Tibial nerve (tissue), 4 donors: Measurements from ENCODE around the gene WASHC2A. TPM values are rescaled to one million over a fixed set of nuclear protein-coding genes. Genes with fewer than 3 reads are reported as not detected.
"Not testable (repeated sequence)": the region's sequence is repeated elsewhere in the genome, so short reads cannot be mapped to it uniquely, and the experiment has no call there.

Experiments used
- DNase-seq, 2 donors: peaks; one replicate each; pipeline ENCODE4 v3.0.0-alpha.2; 2019; ENCODE audit warnings: low spot score in 2 of 2
- H3K27ac ChIP-seq, 4 donors: fragments of 200-600 bp; sonication (generic) in 3 of 4; one replicate each; pipeline ENCODE4 v1.5.1; 2017 to 2019; ENCODE audit warnings: mild to moderate bottlenecking in 1 of 4
- H3K27me3 ChIP-seq, 2 donors: fragments of 200-600 bp; sonication (generic) in 1 of 2; one replicate each; pipeline versions ENCODE4 v1.5.1 to v1.6.0; 2017 to 2019
- H3K36me3 ChIP-seq, 3 donors: fragments of 200-600 bp; sonication (generic); one replicate each; pipeline ENCODE4 v1.5.1; 2018 to 2019
- H3K4me1 ChIP-seq, 4 donors: fragments of 200-600 bp; sonication (generic) in 3 of 4; one replicate each; pipeline ENCODE4 v1.5.1; 2017 to 2019
- H3K4me3 ChIP-seq, 4 donors: fragments of 200-600 bp; sonication (generic) in 3 of 4; one replicate each; pipeline ENCODE4 v1.5.1; 2017 to 2019; ENCODE audit warnings: mild to moderate bottlenecking in 1 of 4, moderate library complexity in 1 of 4
- H3K9me3 ChIP-seq, 4 donors: fragments of 200-600 bp; sonication (generic) in 3 of 4; one replicate each; pipeline ENCODE4 v1.5.1; 2017 to 2019
- EP300 ChIP-seq, 2 donors: sonication (generic); formaldehyde crosslinking; IDR thresholded peaks; one replicate each; pipeline ENCODE4 v1.6.1; 2017; ENCODE audit warnings: antibody characterized with exemption in 2 of 2, mild to moderate bottlenecking in 1 of 2
- POLR2A ChIP-seq, 2 donors: fragments of 450-650 bp; IDR thresholded peaks; one replicate each; pipeline ENCODE4 v1.6.1; 2017; ENCODE audit warnings: antibody characterized with exemption in 2 of 2, mild to moderate bottlenecking in 2 of 2, moderate library complexity in 2 of 2
- WGBS, 2 donors: methylation state at CpG; one replicate each; pipeline ENCODE4 v1.1.5; 2018; 5-methylcytosine and 5-hydroxymethylcytosine counted together
- total RNA-seq, 4 donors: library from RNA; depleted of rRNA; stranded (reverse); fragments of >200 nt; gene quantifications; one replicate each; pipeline ENCODE4 v1.1.0, GENCODE V29; 2016
- TF ChIP-seq, protein P1 (sequence below), 5 experiments: fragments of 200-600 bp in 3 of 5; fragments of 450-650 bp in 2 of 5; sonication (generic) in 3 of 5; IDR thresholded peaks; one replicate each; pipeline ENCODE4 v1.5.1; 2016 to 2019; ENCODE audit warnings: antibody characterized with exemption in 5 of 5, mild to moderate bottlenecking in 3 of 5, moderate library complexity in 2 of 5

The WASHC2A gene
- total RNA-seq, 4 donors from 2014 or later: 25.7 to 41.7 (median 37.8) TPM

DNA sequence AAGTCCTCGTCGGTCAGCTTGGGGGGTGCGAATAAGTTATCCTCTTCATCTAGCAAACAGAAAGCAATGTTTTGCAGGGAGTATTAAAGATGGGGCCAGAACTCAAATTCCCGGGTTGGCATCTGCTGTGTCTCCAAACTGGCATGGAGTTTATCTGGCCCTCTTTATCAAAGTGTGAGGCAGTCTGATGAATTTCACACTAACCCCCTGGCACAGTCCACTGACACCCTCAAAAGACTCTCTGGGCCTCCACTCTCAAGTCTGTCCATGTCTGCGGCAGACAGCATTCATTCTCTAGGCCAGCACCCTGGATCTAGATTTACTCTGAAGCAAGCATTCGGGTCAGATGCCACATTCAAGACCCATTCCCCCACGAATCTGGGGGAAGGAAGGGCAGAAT lies 6.2 kb upstream of the WASHC2A start:
- DNase-seq, H3K27me3 ChIP-seq, H3K9me3 ChIP-seq, H3K27ac ChIP-seq, H3K4me3 ChIP-seq, H3K36me3 ChIP-seq, H3K4me1 ChIP-seq: not testable (repeated sequence)
- 67 to 68% methylated on average over 4 to 7 of the region's 7 CpGs for WGBS, 2 donors

- DNase-seq: no peak
- Histone ChIP-seq H3K27me3 (no peaks in the 10 kb centered on the region), H3K9me3 (no peaks in the 10 kb centered on the region), H3K4me3 (no peak overlapping the region), H3K4me1 (peaks cover 0 to 8% (median 0%) of the 10 kb centered on the region in 4 donors), H3K27ac (no peak overlapping the region), H3K36me3 (no peaks in the 10 kb centered on the region)
- 17 to 31% methylated on average over 8 of the region's 8 CpGs for WGBS, 2 donors
- TF ChIP-seq, protein P1, sequence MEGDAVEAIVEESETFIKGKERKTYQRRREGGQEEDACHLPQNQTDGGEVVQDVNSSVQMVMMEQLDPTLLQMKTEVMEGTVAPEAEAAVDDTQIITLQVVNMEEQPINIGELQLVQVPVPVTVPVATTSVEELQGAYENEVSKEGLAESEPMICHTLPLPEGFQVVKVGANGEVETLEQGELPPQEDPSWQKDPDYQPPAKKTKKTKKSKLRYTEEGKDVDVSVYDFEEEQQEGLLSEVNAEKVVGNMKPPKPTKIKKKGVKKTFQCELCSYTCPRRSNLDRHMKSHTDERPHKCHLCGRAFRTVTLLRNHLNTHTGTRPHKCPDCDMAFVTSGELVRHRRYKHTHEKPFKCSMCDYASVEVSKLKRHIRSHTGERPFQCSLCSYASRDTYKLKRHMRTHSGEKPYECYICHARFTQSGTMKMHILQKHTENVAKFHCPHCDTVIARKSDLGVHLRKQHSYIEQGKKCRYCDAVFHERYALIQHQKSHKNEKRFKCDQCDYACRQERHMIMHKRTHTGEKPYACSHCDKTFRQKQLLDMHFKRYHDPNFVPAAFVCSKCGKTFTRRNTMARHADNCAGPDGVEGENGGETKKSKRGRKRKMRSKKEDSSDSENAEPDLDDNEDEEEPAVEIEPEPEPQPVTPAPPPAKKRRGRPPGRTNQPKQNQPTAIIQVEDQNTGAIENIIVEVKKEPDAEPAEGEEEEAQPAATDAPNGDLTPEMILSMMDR (IDR thresholded peaks at IDR 0.05): no peak
- TF ChIP-seq EP300 (IDR thresholded peaks at IDR 0.05) (no peak), POLR2A (IDR thresholded peaks at IDR 0.05) (no peak)
Measured at GRCh38 chr10:50063100-50063499, 4.7 kb upstream of the WASHC2A start.

DNA sequence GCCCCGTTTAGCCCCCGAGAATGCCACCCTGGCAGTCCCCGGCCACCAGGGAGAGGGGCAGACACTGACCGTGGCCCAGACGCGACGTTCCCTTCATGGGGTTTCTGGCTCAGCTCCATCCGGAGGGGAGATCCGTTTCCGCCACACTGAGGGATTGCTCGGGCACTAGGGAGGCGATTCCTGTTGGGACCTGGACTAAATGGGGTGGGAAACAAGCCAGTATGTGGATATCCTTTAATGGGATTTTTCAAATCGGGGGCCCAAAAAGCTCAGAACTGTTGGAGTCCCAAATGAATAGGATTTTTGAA lies 552 bp downstream of the WASHC2A start:
- not testable (repeated sequence) for H3K9me3 ChIP-seq, H3K27me3 ChIP-seq, H3K36me3 ChIP-seq, DNase-seq
- peak overlapping the region in 2 of 4 donors; percentile 55 to 85 for H3K27ac ChIP-seq
- H3K4me3 ChIP-seq: peak overlapping the region; percentile 58 to 87 (median 63)
- WGBS, 2 donors: 18 to 33% methylated on average over 1 to 2 of the region's 13 CpGs
- H3K4me1 ChIP-seq: peaks cover 0 to 14% (median 0%) of the 10 kb centered on the region in 4 donors

DNA sequence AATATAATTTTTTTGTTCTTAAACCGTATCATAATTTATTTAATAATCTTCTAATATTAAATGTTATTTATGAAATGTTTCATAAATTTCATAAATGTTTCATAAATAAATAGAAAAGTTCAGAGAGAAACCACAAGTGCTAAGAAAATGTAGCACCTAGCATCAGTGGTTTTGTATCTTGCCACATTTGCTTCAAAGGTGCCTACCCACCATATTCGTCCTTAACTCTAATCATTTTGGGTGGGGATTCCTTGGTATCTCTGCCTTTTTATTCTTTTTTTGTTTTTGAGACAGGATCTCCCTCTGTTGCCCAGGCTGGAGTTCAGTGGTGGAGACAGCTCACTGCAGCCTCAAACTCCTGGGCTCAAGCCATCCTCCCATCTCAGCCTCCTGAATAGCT lies 7.4 kb downstream of the WASHC2A start:
- H3K4me3 ChIP-seq, H3K9me3 ChIP-seq, H3K27ac ChIP-seq, H3K4me1 ChIP-seq, H3K27me3 ChIP-seq, DNase-seq: not testable (repeated sequence)
- peaks cover 0 to 18% (median 0%) of the 10 kb centered on the region in 3 donors for H3K36me3 ChIP-seq
- 79 to 86% methylated on average over 1 to 2 of the region's 2 CpGs for WGBS, 2 donors

DNA sequence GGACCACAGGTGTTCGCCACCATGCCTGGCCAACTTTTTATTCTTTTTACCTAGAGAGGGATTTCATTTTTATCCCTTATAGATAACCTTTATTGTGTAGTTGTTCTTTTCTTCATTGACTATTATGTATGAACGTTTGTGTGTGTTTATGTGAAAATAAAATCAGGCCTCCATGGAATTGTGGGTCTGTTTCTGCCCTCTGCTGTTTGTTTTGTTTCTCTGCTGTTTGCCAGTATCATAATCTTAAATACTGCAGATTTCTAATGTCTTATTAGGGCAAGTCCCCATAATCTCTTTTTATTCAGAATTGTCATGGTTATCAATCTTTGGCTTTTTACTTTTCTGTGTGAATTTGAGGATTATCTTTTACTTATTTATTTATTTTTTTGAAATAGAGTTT lies 7.8 kb downstream of the WASHC2A start:
- H3K9me3 ChIP-seq, H3K27me3 ChIP-seq: not testable (repeated sequence)
- WGBS, 2 donors: 45 to 50% methylated on average over 2 of the region's 2 CpGs

GRCh38 chr10:50091304-50091703 lies 23.6 kb downstream of the WASHC2A start:
- DNase-seq, H3K9me3 ChIP-seq, H3K4me1 ChIP-seq, H3K27me3 ChIP-seq, H3K4me3 ChIP-seq, H3K27ac ChIP-seq: not testable (repeated sequence)
- 88 to 95% methylated on average over 4 to 10 of the region's 11 CpGs for WGBS, 2 donors
- peaks cover 0 to 21% (median 0%) of the 10 kb centered on the region in 3 donors for H3K36me3 ChIP-seq

More for the DNA sequence above, 7.8 kb downstream of the WASHC2A start:
- DNase-seq, H3K4me1 ChIP-seq, H3K27ac ChIP-seq, H3K4me3 ChIP-seq: not testable (repeated sequence)
- H3K36me3 ChIP-seq: peaks cover 0 to 18% (median 0%) of the 10 kb centered on the region in 3 donors

- not testable (repeated sequence) for H3K27me3 ChIP-seq, H3K9me3 ChIP-seq, H3K4me3 ChIP-seq, DNase-seq, H3K4me1 ChIP-seq, H3K27ac ChIP-seq
- H3K36me3 ChIP-seq: peaks cover 0 to 12% (median 0%) of the 10 kb centered on the region in 3 donors
- 100% methylated on average over 2 of the region's 8 CpGs; no CpG with 5 or more reads in 1 of the 2 donors for WGBS, 2 donors
Measured at GRCh38 chr10:50092928-50093327, 25.2 kb downstream of the WASHC2A start.

DNA sequence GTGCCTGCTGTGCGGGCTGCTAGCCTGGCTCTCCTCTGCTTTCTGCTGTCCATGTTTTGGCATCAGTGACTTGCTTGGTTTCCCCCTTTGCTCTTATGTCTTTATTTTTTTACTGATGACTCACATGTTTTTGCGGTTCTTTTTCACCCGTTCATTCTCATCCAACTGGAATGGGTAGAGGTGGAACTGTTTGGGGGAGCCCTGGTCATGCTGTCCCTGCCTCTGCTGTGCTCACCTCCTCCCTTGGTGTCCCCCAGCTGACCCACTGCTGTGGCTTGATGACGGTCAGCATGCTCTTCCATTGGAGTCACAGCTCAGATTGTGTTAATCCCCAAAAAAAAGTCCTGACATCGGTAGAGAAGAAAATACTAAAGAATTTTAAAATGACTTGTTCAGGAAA lies 26.9 kb downstream of the WASHC2A start:
- WGBS, 2 donors: 95 to 98% methylated on average over 4 of the region's 5 CpGs

DNA sequence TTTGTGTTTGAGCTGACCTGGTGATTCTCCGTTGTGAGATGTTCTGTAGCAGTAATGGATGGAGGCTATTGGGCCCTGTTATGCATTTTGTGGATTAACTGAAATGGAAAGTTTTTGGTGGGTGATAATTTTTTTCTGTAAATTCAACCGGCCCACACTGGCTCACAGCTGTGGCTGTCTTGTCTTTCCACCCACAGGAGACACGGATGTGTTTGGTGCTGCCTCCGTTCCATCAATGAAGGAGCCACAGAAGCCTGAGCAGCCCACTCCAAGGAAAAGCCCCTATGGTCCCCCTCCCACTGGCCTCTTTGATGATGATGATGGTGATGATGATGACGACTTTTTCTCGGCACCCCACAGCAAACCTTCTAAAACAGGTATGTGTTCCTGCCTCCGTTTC lies 27.6 kb downstream of the WASHC2A start:
- not testable (repeated sequence) for H3K27ac ChIP-seq, H3K4me3 ChIP-seq, H3K27me3 ChIP-seq, H3K9me3 ChIP-seq, DNase-seq, H3K4me1 ChIP-seq
- peaks cover 0 to 15% (median 0%) of the 10 kb centered on the region in 3 donors for H3K36me3 ChIP-seq
- 93 to 94% methylated on average over 7 of the region's 7 CpGs for WGBS, 2 donors

More for the DNA sequence above, 26.9 kb downstream of the WASHC2A start:
- not testable (repeated sequence) for H3K4me1 ChIP-seq, H3K27ac ChIP-seq, H3K4me3 ChIP-seq, DNase-seq, H3K27me3 ChIP-seq, H3K9me3 ChIP-seq
- H3K36me3 ChIP-seq: peaks cover 0 to 10% (median 0%) of the 10 kb centered on the region in 3 donors

DNA sequence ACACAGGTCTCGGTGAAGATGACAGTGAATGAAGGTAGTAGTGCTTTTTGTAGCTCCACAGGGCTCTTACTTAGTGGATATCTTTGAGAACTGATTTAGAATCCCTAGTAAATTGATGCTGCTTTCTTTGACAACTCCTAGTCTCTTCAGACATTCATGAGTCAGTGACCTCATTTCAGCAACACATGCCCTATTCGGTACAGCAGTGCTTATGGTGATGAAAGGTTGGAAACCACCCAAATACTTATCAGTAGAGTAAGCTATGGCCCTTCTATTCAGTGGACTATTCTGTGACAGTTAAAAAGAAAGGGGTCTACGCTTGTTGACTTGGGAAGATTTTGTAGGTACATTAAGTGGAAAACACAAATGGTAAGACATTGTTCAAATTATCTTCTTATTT lies 29.0 kb downstream of the WASHC2A start:
- H3K4me1 ChIP-seq, H3K4me3 ChIP-seq, H3K27ac ChIP-seq, DNase-seq, H3K9me3 ChIP-seq, H3K27me3 ChIP-seq: not testable (repeated sequence)
- WGBS, 2 donors: 100% methylated on average over 1 of the region's 3 CpGs; no CpG with 5 or more reads in 1 of the 2 donors
- peaks cover 0 to 28% (median 0%) of the 10 kb centered on the region in 3 donors for H3K36me3 ChIP-seq

GRCh38 chr10:50098645-50099044 lies 30.9 kb downstream of the WASHC2A start:
- peaks cover 0 to 33% (median 0%) of the 10 kb centered on the region in 3 donors for H3K36me3 ChIP-seq
- WGBS, 2 donors: 71 to 83% methylated on average over 3 of the region's 3 CpGs
- H3K27me3 ChIP-seq, H3K4me3 ChIP-seq, H3K4me1 ChIP-seq, H3K9me3 ChIP-seq, DNase-seq, H3K27ac ChIP-seq: not testable (repeated sequence)

GRCh38 chr10:50101139-50101582 lies 33.4 kb downstream of the WASHC2A start:
- H3K27me3 ChIP-seq, H3K9me3 ChIP-seq, H3K4me1 ChIP-seq, DNase-seq, H3K4me3 ChIP-seq, H3K27ac ChIP-seq: not testable (repeated sequence)
- 83 to 87% methylated on average over 9 of the region's 9 CpGs for WGBS, 2 donors
- H3K36me3 ChIP-seq: peaks cover 0 to 37% (median 0%) of the 10 kb centered on the region in 3 donors

DNA sequence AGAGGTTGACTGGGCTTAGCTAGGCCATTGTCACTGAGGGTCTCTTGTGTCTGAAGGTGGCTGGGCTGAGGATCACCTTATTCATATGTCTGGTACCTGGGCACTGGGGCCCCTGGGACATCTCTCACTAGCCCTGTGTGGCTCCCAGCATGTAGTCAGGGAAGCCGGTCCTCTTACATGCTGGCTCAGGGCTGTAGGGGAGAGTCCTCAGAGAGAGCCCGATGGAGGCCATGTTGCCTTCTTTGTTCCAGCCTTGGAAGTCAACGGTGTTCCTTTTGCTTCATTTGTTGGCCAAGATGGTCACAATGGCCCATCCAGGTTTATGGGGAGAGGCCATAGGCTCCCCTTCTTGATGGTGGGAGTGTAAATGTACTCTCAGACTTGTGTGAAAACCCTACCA lies 34.0 kb downstream of the WASHC2A start:
- H3K36me3 ChIP-seq: peaks cover 0 to 37% (median 0%) of the 10 kb centered on the region in 3 donors
- not testable (repeated sequence) for H3K9me3 ChIP-seq, DNase-seq, H3K27me3 ChIP-seq, H3K4me3 ChIP-seq, H3K4me1 ChIP-seq, H3K27ac ChIP-seq
- 93 to 100% methylated on average over 3 of the region's 3 CpGs for WGBS, 2 donors
